Transverse colon (tissue), 4 donors: ENCODE measurements around the gene MC2R. TPM values are rescaled to one million over a fixed set of nuclear protein-coding genes. Genes with fewer than 3 reads are reported as not detected.

Experiments used
- DNase-seq: peaks from one replicate; pipeline ENCODE4 v3.0.0-alpha.2; 2019
- H3K27ac ChIP-seq, 4 donors: fragments of 200-600 bp; sonication (generic); 2 replicates each; pipeline ENCODE4 v1.5.1; 2016 to 2018; ENCODE audit warnings: inconsistent platforms in 4 of 4
- H3K27me3 ChIP-seq: fragments of 200-600 bp; sonication (generic); 2 replicates; pipeline ENCODE4 v1.5.1; 2017; ENCODE audit warnings: inconsistent platforms
- H3K36me3 ChIP-seq, 4 donors: fragments of 200-600 bp; sonication (generic); 2 replicates each; pipeline ENCODE4 v1.5.1; 2017 to 2019; ENCODE audit warnings: inconsistent platforms in 4 of 4
- H3K4me1 ChIP-seq, 4 donors: fragments of 200-600 bp; sonication (generic); 2 replicates each; pipeline ENCODE4 v1.5.1; 2017 to 2020; ENCODE audit warnings: inconsistent platforms in 4 of 4
- H3K4me3 ChIP-seq, 4 donors: fragments of 200-600 bp; sonication (generic); 1 replicate in 1 of 4; 2 replicates in 3 of 4; pipeline versions ENCODE4 v1.5.1 to v1.6.1; 2017 to 2019; ENCODE audit warnings: inconsistent platforms in 4 of 4
- H3K9me3 ChIP-seq, 2 donors: fragments of 200-600 bp; sonication (generic); 2 replicates each; pipeline ENCODE4 v1.5.1; 2017 to 2019; ENCODE audit warnings: inconsistent platforms in 2 of 2
- EP300 ChIP-seq: sonication (generic); formaldehyde crosslinking; IDR thresholded peaks from one replicate; pipeline ENCODE4 v1.6.1; 2017; ENCODE audit warnings: antibody characterized with exemption, low read depth
- POLR2A ChIP-seq: fragments of 450-650 bp; IDR thresholded peaks from one replicate; pipeline ENCODE4 v1.6.1; 2016; ENCODE audit warnings: antibody characterized with exemption, mild to moderate bottlenecking, moderate library complexity
- POLR2AphosphoS5 ChIP-seq, 3 donors: sonication (generic); formaldehyde crosslinking; IDR thresholded peaks; one replicate each; pipeline ENCODE4 v1.6.1; 2016; ENCODE audit warnings: antibody characterized with exemption in 3 of 3
- WGBS, 2 donors: methylation state at CpG; one replicate each; pipeline ENCODE4 v1.1.5; 2018; ENCODE audit warnings: low coverage in 1 of 2; 5-methylcytosine and 5-hydroxymethylcytosine counted together
- in situ Hi-C, 4 donors: fragments of 200-750 bp; cut with MboI; loops; one replicate each; pipeline versions ENCODE4 v1.15.0 to v1.15.1; 2017; ENCODE audit warnings: low sequenced_read_pairs in 3 of 4, low pct_ligation_motif_present in 1 of 4, low pct_unique_long_range_greater_than_20kb in 1 of 4
- intact Hi-C: fragments of 100-400 bp; cut with DNase I; formaldehyde crosslinking; loops from one replicate; pipeline ENCODE4 v1.15.1; 2023; ENCODE audit warnings: low total_unique reads
- total RNA-seq, 4 donors: library from RNA; depleted of rRNA; stranded (reverse); fragments of >200 nt; gene quantifications; one replicate each; pipeline ENCODE4 v1.1.0, GENCODE V29; 2016
- TF ChIP-seq, protein P1 (sequence below), 5 experiments: fragments of 200-600 bp in 3 of 5; fragments of 450-650 bp in 2 of 5; sonication (generic) in 3 of 5; IDR thresholded peaks; 1 replicate in 2 of 5; 2 replicates in 3 of 5; pipeline ENCODE4 v1.5.1; 2016 to 2017; ENCODE audit warnings: antibody characterized with exemption in 5 of 5, inconsistent platforms in 3 of 5, mild to moderate bottlenecking in 2 of 5, moderate library complexity in 1 of 5

MC2R gene
- total RNA-seq, 4 donors from 2014 or later, result not detected

DNA sequence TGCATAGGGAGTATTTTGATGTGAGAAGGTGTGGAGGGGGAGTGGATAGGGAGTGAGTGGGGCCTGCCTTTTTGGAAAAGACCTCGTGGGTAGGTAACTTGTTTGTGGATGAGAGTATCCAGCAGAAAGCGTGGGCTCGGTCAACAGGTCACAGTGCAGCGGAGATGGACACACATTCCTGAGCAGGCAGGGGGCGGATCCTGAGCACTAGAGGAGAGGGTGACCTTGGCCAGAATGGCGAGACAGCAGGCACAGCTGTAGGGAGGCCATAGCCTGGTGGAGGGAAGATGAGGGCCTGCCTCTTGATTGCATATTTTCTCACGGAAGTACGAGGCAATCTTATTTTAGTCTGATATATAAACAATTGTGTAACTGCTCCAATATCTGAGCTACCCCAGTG, 3.6 kb upstream of the MC2R start:
- DNase-seq, result no peak
- no peaks in the 10 kb centered on the region for H3K27me3 ChIP-seq
- in situ Hi-C loops, result no loop called here
- no peak overlapping the region for H3K4me3 ChIP-seq
- TF ChIP-seq POLR2AphosphoS5 (IDR thresholded peaks at IDR 0.05) (no peak), EP300 (no peak), POLR2A (no peak)
- TF ChIP-seq, protein P1, sequence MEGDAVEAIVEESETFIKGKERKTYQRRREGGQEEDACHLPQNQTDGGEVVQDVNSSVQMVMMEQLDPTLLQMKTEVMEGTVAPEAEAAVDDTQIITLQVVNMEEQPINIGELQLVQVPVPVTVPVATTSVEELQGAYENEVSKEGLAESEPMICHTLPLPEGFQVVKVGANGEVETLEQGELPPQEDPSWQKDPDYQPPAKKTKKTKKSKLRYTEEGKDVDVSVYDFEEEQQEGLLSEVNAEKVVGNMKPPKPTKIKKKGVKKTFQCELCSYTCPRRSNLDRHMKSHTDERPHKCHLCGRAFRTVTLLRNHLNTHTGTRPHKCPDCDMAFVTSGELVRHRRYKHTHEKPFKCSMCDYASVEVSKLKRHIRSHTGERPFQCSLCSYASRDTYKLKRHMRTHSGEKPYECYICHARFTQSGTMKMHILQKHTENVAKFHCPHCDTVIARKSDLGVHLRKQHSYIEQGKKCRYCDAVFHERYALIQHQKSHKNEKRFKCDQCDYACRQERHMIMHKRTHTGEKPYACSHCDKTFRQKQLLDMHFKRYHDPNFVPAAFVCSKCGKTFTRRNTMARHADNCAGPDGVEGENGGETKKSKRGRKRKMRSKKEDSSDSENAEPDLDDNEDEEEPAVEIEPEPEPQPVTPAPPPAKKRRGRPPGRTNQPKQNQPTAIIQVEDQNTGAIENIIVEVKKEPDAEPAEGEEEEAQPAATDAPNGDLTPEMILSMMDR (IDR thresholded peaks at IDR 0.05), result no peak
- 63 to 77% methylated on average over 1 to 8 of the region's 8 CpGs for WGBS, 2 donors
- H3K4me1 ChIP-seq, result no peaks in the 10 kb centered on the region
- intact Hi-C loops, result no loop called here
- no peak overlapping the region for H3K27ac ChIP-seq
- H3K9me3 ChIP-seq, result no peaks in the 10 kb centered on the region
- H3K36me3 ChIP-seq, result no peaks in the 10 kb centered on the region

DNA sequence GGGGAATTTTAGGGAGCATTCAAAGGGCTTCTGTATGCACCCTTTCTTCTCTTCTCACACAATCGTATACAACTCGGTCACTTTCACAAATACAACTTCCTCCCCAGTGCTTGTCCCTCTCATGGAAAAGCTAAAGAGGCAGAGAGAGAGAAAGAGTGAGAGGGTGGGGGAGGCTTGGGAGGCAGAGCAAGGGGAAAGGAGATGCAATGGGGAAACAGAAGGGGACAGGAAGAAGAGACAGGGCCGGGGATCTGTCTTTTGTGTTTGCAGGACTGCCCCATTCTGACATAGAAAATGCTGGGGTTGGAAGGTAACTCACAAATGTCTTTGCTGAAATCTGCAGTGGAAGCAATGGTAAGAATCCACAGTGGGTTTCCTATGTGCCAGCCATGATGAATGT, 2.1 kb upstream of the MC2R start:
- Histone ChIP-seq H3K4me1 (no peaks in the 10 kb centered on the region), H3K27ac (no peak overlapping the region), H3K27me3 (no peaks in the 10 kb centered on the region), H3K36me3 (no peaks in the 10 kb centered on the region), H3K9me3 (no peaks in the 10 kb centered on the region), H3K4me3 (no peak overlapping the region)
- 78 to 94% methylated on average over 3 of the region's 3 CpGs for WGBS, 2 donors
- intact Hi-C loops (no loop called here), in situ Hi-C loops (no loop called here)
- DNase-seq, result no peak
- no peak for TF ChIP-seq POLR2A
- no peak for TF ChIP-seq POLR2AphosphoS5 (IDR thresholded peaks at IDR 0.05)
- TF ChIP-seq, protein P1 (IDR thresholded peaks at IDR 0.05), result no peak
- TF ChIP-seq EP300, result no peak

DNA sequence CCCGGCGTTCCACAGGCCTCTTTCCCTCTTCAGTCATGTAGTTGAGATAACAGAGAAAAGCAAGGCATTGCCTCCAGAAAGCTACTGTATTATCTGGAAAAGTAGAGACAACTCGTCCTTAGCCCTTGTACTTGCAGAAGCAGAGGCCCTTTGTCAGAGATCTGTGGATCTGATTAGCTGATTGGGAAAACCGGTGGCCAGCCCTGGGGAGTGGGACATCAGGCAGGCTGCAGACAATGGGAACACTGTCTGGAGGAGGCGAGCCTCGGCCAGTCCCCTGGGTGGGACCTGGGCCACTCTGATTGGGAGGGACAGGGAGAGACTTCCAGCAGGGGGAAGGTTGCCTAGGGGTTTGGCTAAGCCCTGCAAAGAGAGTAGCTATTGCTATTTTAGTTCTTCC, 1.2 kb upstream of the MC2R start:
- intact Hi-C loops (no loop called here), in situ Hi-C loops (no loop called here)
- no peaks in the 10 kb centered on the region for H3K9me3 ChIP-seq
- H3K4me3 ChIP-seq, result no peak overlapping the region
- no peaks in the 10 kb centered on the region for H3K4me1 ChIP-seq
- H3K27me3 ChIP-seq, result no peaks in the 10 kb centered on the region
- no peaks in the 10 kb centered on the region for H3K36me3 ChIP-seq
- WGBS, 2 donors, result 53 to 60% methylated on average over 2 to 6 of the region's 6 CpGs
- H3K27ac ChIP-seq, result no peak overlapping the region
- DNase-seq, result no peak
- TF ChIP-seq, protein P1 (IDR thresholded peaks at IDR 0.05), result no peak

DNA sequence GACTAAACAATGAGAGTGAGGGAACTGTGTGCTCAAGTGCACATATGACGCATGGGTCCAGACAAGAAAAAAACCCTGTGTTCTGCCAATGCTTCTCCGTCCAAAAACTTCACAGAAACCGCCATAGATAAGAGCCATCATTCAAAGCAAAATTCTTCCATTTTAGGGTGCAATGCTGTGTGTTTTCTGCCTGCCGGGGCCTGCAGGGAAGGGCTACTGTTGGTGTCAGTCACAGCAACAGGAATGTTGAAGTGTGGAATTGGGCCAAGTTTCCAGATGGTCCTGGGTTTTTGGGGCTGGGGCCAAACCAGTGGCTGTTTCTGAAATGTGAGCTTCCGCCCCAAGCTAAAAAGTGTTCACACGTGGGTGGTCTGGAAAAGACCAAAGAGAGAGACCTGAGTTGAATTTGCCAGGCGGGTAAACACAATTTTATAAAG, 677 bp upstream of the MC2R start:
- Histone ChIP-seq H3K27me3 (no peaks in the 10 kb centered on the region), H3K4me1 (no peaks in the 10 kb centered on the region), H3K9me3 (no peaks in the 10 kb centered on the region), H3K36me3 (no peaks in the 10 kb centered on the region), H3K4me3 (no peak overlapping the region), H3K27ac (no peak overlapping the region)
- no peak for TF ChIP-seq POLR2A
- TF ChIP-seq, protein P1 (IDR thresholded peaks at IDR 0.05), result no peak
- TF ChIP-seq POLR2AphosphoS5 (IDR thresholded peaks at IDR 0.05), result no peak
- TF ChIP-seq EP300, result no peak
- no peak for DNase-seq
- in situ Hi-C loops, result no loop called here
- 50 to 76% methylated on average over 1 to 7 of the region's 7 CpGs for WGBS, 2 donors
- intact Hi-C loops, result no loop called here
